ENCODE data around the gene MGAT2.
"Not testable (repeated sequence)": the region's sequence is repeated elsewhere in the genome, so short reads cannot be mapped to it uniquely, and the experiment has no call there.

The MGAT2 gene

DNA sequence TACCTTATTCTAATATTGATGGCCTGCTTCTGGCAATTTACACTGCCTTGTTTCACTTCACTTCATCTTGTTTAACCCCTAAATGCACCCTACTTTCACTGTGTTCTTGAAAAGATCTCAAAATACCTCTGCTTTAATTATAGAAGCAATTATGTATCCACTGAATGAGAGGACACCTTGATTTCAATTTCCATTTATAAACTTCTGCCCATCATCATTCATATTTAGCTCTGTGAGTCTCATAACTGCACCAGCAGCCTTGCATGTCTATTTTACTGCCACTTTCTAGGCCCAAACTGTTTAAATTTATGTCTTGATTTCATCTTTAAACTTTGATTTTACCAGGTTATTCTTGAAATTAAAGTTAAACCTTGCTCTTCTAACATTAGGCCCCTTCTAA is 21.6 kb downstream of the MGAT2 start:
- Histone ChIP-seq H3K4me2 (ENCODE audit: insufficient read depth, low read length, poor library complexity, severe bottlenecking) (no peak overlapping the region), H4K8ac (ENCODE audit: low read depth, low read length) (no peak overlapping the region), H2BK15ac (ENCODE audit: low read length) (no peak overlapping the region), H2AK5ac (ENCODE audit: low read depth, low read length) (no peak overlapping the region), H3K36me3 (replicated peaks in 1 of 2; ENCODE audit: control insufficient read depth in 2 of 2, insufficient read depth in 2 of 2, low read length in 2 of 2) (peaks cover 11 to 88% of the 10 kb centered on the region in 2 donors), H3K4ac (ENCODE audit: low read length) (no peak overlapping the region), H3K4me1 (ENCODE audit: control insufficient read depth in 2 of 2, insufficient read depth in 1 of 2, low read depth in 1 of 2, low read length in 2 of 2) (no peaks in the 10 kb centered on the region), H3K14ac (ENCODE audit: low read length) (no peak overlapping the region), H3K4me3 (ENCODE audit: low read length in 2 of 2) (no peak overlapping the region), H2BK12ac (ENCODE audit: low read length) (no peak overlapping the region), H3K27ac (replicated peaks; ENCODE audit: low read length) (no peak overlapping the region), H3K9ac (ENCODE audit: low read depth, low read length, poor library complexity) (no peak overlapping the region), H3K27me3 (ENCODE audit: control insufficient read depth in 3 of 3, insufficient read depth in 3 of 3, low read depth in 1 of 3, low read length in 3 of 3) (no peaks in the 10 kb centered on the region), H4K91ac (ENCODE audit: low read depth, low read length, poor library complexity) (no peak overlapping the region), H3K23ac (ENCODE audit: low read depth, low read length, poor library complexity) (no peak overlapping the region), H2BK5ac (ENCODE audit: low read length) (no peak overlapping the region), H2AFZ (ENCODE audit: low read length) (no peak overlapping the region), H3K18ac (ENCODE audit: low read length) (no peak overlapping the region), H3K79me1 (ENCODE audit: low read depth, low read length) (no peaks in the 10 kb centered on the region), H2BK120ac (ENCODE audit: low read depth, low read length) (no peak overlapping the region), H3K9me3 (replicated peaks in 1 of 2; ENCODE audit: control insufficient read depth in 2 of 2, insufficient read depth in 1 of 2, low read depth in 1 of 2, low read length in 2 of 2) (peaks cover 0 to 2% of the 10 kb centered on the region in 2 donors)
- no peak for DNase-seq (ENCODE audit: low spot score)

DNA sequence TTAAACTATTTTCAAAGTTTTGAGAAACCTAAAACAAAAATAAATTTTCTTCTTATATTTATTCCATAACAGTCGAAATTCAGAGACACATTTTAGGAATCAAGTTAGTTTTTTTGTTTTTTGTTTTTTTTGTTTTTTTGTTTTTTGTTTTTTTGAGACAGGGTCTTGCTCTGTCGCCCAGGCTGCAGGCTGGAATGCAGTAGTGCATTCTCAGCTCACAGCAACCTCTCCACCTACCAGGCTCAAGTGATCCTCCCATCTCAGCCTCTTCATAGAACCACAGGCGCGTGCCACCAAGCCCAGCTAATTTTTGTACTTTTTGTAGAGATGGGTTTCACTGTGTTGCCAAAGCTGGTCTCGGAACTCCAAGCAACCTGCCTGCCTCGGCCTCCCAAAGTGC is 32.9 kb downstream of the MGAT2 start:
- no peaks in the 10 kb centered on the region for H3K27me3 ChIP-seq (ENCODE audit: control insufficient read depth in 3 of 3, insufficient read depth in 3 of 3, low read depth in 1 of 3, low read length in 3 of 3)
- no peak overlapping the region for H2BK5ac ChIP-seq (ENCODE audit: low read length)
- H3K4me1 ChIP-seq (ENCODE audit: control insufficient read depth in 2 of 2, insufficient read depth in 1 of 2, low read depth in 1 of 2, low read length in 2 of 2): no peaks in the 10 kb centered on the region
- DNase-seq (ENCODE audit: low spot score): no peak
- H3K27ac ChIP-seq (replicated peaks; ENCODE audit: low read length): no peak overlapping the region
- peaks cover 6 to 84% of the 10 kb centered on the region in 2 donors for H3K36me3 ChIP-seq (replicated peaks in 1 of 2; ENCODE audit: control insufficient read depth in 2 of 2, insufficient read depth in 2 of 2, low read length in 2 of 2)
- H4K91ac ChIP-seq (ENCODE audit: low read depth, low read length, poor library complexity): no peak overlapping the region
- no peak overlapping the region for H3K4me3 ChIP-seq (ENCODE audit: low read length in 2 of 2)
- peaks cover 2% of the 10 kb centered on the region for H3K79me1 ChIP-seq (ENCODE audit: low read depth, low read length)
- H3K18ac ChIP-seq (ENCODE audit: low read length): no peak overlapping the region
- no peak overlapping the region for H3K4me2 ChIP-seq (ENCODE audit: insufficient read depth, low read length, poor library complexity, severe bottlenecking)
- H3K23ac ChIP-seq (ENCODE audit: low read depth, low read length, poor library complexity): no peak overlapping the region
- H3K14ac ChIP-seq (ENCODE audit: low read length): no peak overlapping the region
- no CpG with 5 or more reads among the region's 6 CpGs for WGBS, 2 donors (ENCODE audit: extremely low coverage in 2 of 2, insufficient read length in 2 of 2, insufficient replicate concordance in 1 of 2)
- no peak overlapping the region for H3K4ac ChIP-seq (ENCODE audit: low read length)
- no peaks in the 10 kb centered on the region for H3K9me3 ChIP-seq (replicated peaks in 1 of 2; ENCODE audit: control insufficient read depth in 2 of 2, insufficient read depth in 1 of 2, low read depth in 1 of 2, low read length in 2 of 2)
- no peak overlapping the region for H2AFZ ChIP-seq (ENCODE audit: low read length)
- H2BK15ac ChIP-seq (ENCODE audit: low read length): no peak overlapping the region
- no peak overlapping the region for H4K8ac ChIP-seq (ENCODE audit: low read depth, low read length)
- no peak overlapping the region for H2BK120ac ChIP-seq (ENCODE audit: low read depth, low read length)
- H2BK12ac ChIP-seq (ENCODE audit: low read length): no peak overlapping the region
- H3K9ac ChIP-seq (ENCODE audit: low read depth, low read length, poor library complexity): no peak overlapping the region
- H2AK5ac ChIP-seq (ENCODE audit: low read depth, low read length): no peak overlapping the region

DNA sequence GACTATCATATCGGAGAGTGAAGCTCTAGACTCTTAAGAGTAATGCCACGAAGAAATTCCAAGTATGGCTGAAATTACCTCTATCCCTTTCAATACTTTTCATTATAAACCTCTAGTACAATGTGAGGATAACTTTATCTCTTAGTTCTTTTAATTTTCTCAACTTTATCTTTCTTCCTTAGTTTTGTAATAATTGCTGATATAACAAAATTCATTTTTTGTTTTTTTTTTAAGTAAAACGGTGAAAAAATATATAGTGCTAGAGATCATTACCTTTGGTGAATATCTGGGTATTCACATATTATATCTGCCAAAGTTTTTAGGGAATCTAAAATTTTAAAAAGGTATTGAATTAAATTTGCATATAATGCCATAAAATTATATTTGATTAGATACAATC is 33.9 kb downstream of the MGAT2 start:
- Histone ChIP-seq H3K4me3 (ENCODE audit: low read length in 2 of 2) (no peak overlapping the region), H2BK5ac (ENCODE audit: low read length) (no peak overlapping the region)
- no CpG with 5 or more reads among the region's 3 CpGs for WGBS, 2 donors (ENCODE audit: extremely low coverage in 2 of 2, insufficient read length in 2 of 2, insufficient replicate concordance in 1 of 2)

DNA sequence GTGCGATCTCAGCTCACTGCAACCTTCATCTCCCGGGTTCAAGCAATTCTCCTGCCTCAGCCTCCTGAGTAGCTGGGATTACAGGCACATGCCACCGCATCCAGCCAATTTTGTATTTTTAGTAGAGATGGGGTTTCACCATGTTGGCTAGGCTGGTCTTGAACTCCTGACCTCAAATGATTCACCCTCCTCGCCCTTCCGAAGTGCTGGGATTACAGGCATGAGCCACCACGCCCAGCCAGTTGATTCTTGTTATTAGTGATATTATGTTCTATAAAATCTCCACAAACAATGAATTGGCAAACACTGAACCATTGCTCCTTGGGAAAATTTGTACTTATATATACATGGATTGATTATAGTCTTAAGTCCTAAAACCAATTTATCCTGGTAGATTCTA is 36.9 kb downstream of the MGAT2 start:
- no CpG with 5 or more reads among the region's 6 CpGs for WGBS, 2 donors (ENCODE audit: extremely low coverage in 2 of 2, insufficient read length in 2 of 2, insufficient replicate concordance in 1 of 2)

More for the DNA sequence above, 33.9 kb downstream of the MGAT2 start:
- Histone ChIP-seq H3K9me3 (replicated peaks in 1 of 2; ENCODE audit: control insufficient read depth in 2 of 2, insufficient read depth in 1 of 2, low read depth in 1 of 2, low read length in 2 of 2) (no peaks in the 10 kb centered on the region), H3K23ac (ENCODE audit: low read depth, low read length, poor library complexity) (no peak overlapping the region), H4K8ac (ENCODE audit: low read depth, low read length) (no peak overlapping the region), H3K14ac (ENCODE audit: low read length) (no peak overlapping the region), H3K36me3 (replicated peaks in 1 of 2; ENCODE audit: control insufficient read depth in 2 of 2, insufficient read depth in 2 of 2, low read length in 2 of 2) (peaks cover 6 to 87% of the 10 kb centered on the region in 2 donors), H3K79me1 (ENCODE audit: low read depth, low read length) (peaks cover 2% of the 10 kb centered on the region), H3K9ac (ENCODE audit: low read depth, low read length, poor library complexity) (no peak overlapping the region), H3K4ac (ENCODE audit: low read length) (no peak overlapping the region), H3K4me1 (ENCODE audit: control insufficient read depth in 2 of 2, insufficient read depth in 1 of 2, low read depth in 1 of 2, low read length in 2 of 2) (no peaks in the 10 kb centered on the region), H2BK12ac (ENCODE audit: low read length) (no peak overlapping the region), H3K27ac (replicated peaks; ENCODE audit: low read length) (no peak overlapping the region), H2BK120ac (ENCODE audit: low read depth, low read length) (no peak overlapping the region), H3K18ac (ENCODE audit: low read length) (no peak overlapping the region), H2AFZ (ENCODE audit: low read length) (no peak overlapping the region), H2AK5ac (ENCODE audit: low read depth, low read length) (no peak overlapping the region), H3K27me3 (ENCODE audit: control insufficient read depth in 3 of 3, insufficient read depth in 3 of 3, low read depth in 1 of 3, low read length in 3 of 3) (no peaks in the 10 kb centered on the region), H2BK15ac (ENCODE audit: low read length) (no peak overlapping the region), H3K4me2 (ENCODE audit: insufficient read depth, low read length, poor library complexity, severe bottlenecking) (no peak overlapping the region), H4K91ac (ENCODE audit: low read depth, low read length, poor library complexity) (no peak overlapping the region)
- DNase-seq (ENCODE audit: low spot score): no peak

More for the DNA sequence above, 36.9 kb downstream of the MGAT2 start:
- H3K36me3 ChIP-seq (replicated peaks in 1 of 2; ENCODE audit: control insufficient read depth in 2 of 2, insufficient read depth in 2 of 2, low read length in 2 of 2): peaks cover 4 to 82% of the 10 kb centered on the region in 2 donors
- not testable (repeated sequence) for H2BK15ac ChIP-seq (ENCODE audit: low read length); H3K79me1 ChIP-seq (ENCODE audit: low read depth, low read length); H3K4me1 ChIP-seq (ENCODE audit: control insufficient read depth in 2 of 2, insufficient read depth in 1 of 2, low read depth in 1 of 2, low read length in 2 of 2); H3K14ac ChIP-seq (ENCODE audit: low read length); H2AK5ac ChIP-seq (ENCODE audit: low read depth, low read length); H3K4me3 ChIP-seq (ENCODE audit: low read length in 2 of 2); DNase-seq (ENCODE audit: low spot score); H3K18ac ChIP-seq (ENCODE audit: low read length); H3K4me2 ChIP-seq (ENCODE audit: insufficient read depth, low read length, poor library complexity, severe bottlenecking); H3K9ac ChIP-seq (ENCODE audit: low read depth, low read length, poor library complexity); H3K4ac ChIP-seq (ENCODE audit: low read length); H3K27me3 ChIP-seq (ENCODE audit: control insufficient read depth in 3 of 3, insufficient read depth in 3 of 3, low read depth in 1 of 3, low read length in 3 of 3); H2BK120ac ChIP-seq (ENCODE audit: low read depth, low read length); H4K8ac ChIP-seq (ENCODE audit: low read depth, low read length); H2AFZ ChIP-seq (ENCODE audit: low read length); H3K9me3 ChIP-seq (replicated peaks in 1 of 2; ENCODE audit: control insufficient read depth in 2 of 2, insufficient read depth in 1 of 2, low read depth in 1 of 2, low read length in 2 of 2); H3K23ac ChIP-seq (ENCODE audit: low read depth, low read length, poor library complexity); H4K91ac ChIP-seq (ENCODE audit: low read depth, low read length, poor library complexity); H2BK5ac ChIP-seq (ENCODE audit: low read length); H2BK12ac ChIP-seq (ENCODE audit: low read length); H3K27ac ChIP-seq (replicated peaks; ENCODE audit: low read length)

Measured in neuronal stem cell (in vitro differentiated cells).